Measurements from ENCODE around the gene EML4.

- no peak for TF ChIP-seq POLR2A (conservative IDR thresholded peaks at IDR 0.05)
- TF ChIP-seq FOXM1 (IDR thresholded peaks at IDR 0.05; ENCODE audit: low read depth): no peak
- no peak for TF ChIP-seq FOXM1 (CRISPR knock-in tag; IDR thresholded peaks at IDR 0.05; ENCODE audit: low read depth)
- TF ChIP-seq SP1 (CRISPR knock-in tag; IDR thresholded peaks at IDR 0.05): no peak
- no peak for TF ChIP-seq ZNF253 (CRISPR knock-in tag; conservative IDR thresholded peaks at IDR 0.05)
- TF ChIP-seq NR3C1 (CRISPR knock-in tag; IDR thresholded peaks at IDR 0.05): no peak
- no peak for TF ChIP-seq PHTF2 (CRISPR knock-in tag; IDR thresholded peaks at IDR 0.05)
- TF ChIP-seq CHD4 (IDR thresholded peaks at IDR 0.05; ENCODE audit: insufficient read depth, insufficient replicate concordance, low read depth, low read length, poor library complexity, severe bottlenecking): no peak
- no peak for TF ChIP-seq SMARCB1 (IDR thresholded peaks at IDR 0.05; ENCODE audit: insufficient read length, low read depth)
- TF ChIP-seq ZNF24 (IDR thresholded peaks at IDR 0.05): no peak
Measured at GRCh38 chr2:42236911-42237310, 67.8 kb downstream of the EML4 start.
